PFSK-1 (cell line): ENCODE results near the gene EN2.

Experiments used
- FOXP2 ChIP-seq: optimal IDR thresholded peaks from 2 replicates; pipeline ENCODE3; 2011; ENCODE audit warnings: borderline replicate concordance, control low read depth, inconsistent platforms; ENCODE audit not compliant: insufficient read depth; ENCODE audit errors: extremely low read length, extremely low read depth
- POLR2AphosphoS5 ChIP-seq: IDR thresholded peaks from 2 replicates; pipeline ENCODE4 v1.6.1; 2012; ENCODE audit warnings: low read depth, mild to moderate bottlenecking, control low read depth, low read length, moderate library complexity
- REST ChIP-seq, 2 experiments: IDR thresholded peaks; 2 replicates each; pipeline versions ENCODE4 v1.6.1 to v1.8.0; 2011 to 2012; ENCODE audit warnings: low read depth in 2 of 2, low read length in 2 of 2, control low read depth in 1 of 2, inconsistent platforms in 1 of 2, mild to moderate bottlenecking in 1 of 2, moderate library complexity in 1 of 2; ENCODE audit not compliant: insufficient read depth in 1 of 2
- SIN3A ChIP-seq: IDR thresholded peaks from 2 replicates; pipeline ENCODE4 v1.6.1; 2012; ENCODE audit warnings: mild to moderate bottlenecking, low read length, moderate library complexity, borderline replicate concordance; ENCODE audit not compliant: insufficient read depth
- TAF1 ChIP-seq: IDR thresholded peaks from 2 replicates; pipeline ENCODE4 v1.6.1; 2012; ENCODE audit warnings: low read length, control low read depth, borderline replicate concordance; ENCODE audit not compliant: insufficient read depth

The EN2 gene

DNA sequence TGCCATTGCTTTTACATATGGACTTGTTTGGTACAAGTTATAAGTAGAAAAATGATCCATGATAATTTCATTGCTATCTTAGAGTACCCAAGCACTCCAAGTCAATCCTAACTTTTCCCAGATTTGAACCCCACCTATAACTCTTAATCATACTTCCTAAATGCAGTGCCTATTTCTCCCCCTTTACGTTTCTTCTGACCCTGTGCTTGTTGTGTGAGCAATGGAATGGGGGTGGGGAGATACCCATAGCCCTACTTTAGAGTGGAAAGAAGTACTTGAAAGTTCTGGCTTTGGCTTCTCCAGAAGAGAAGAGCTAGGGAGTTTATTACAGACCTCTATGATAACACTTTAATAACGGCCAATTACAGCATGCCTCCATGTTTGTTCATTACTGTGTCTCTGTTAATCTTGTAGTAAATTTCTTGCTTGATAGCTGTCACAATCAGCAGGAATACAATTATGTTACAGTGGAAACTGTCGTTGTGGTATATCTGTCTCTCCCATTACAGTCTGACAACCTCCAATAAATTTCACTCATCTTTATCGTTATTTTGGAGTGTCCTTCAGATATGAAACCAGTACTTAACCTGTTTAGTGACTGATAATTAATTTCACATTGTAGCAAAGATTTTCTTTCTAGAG, 54.4 kb downstream of the EN2 start:
- TF ChIP-seq POLR2AphosphoS5 (no peak), SIN3A (no peak), FOXP2 (no peak), TAF1 (no peak), REST (IDR thresholded peaks at IDR 0.05; ENCODE audit: insufficient read depth in 1 of 2, low read depth in 2 of 2, low read length in 2 of 2) (no peak)

DNA sequence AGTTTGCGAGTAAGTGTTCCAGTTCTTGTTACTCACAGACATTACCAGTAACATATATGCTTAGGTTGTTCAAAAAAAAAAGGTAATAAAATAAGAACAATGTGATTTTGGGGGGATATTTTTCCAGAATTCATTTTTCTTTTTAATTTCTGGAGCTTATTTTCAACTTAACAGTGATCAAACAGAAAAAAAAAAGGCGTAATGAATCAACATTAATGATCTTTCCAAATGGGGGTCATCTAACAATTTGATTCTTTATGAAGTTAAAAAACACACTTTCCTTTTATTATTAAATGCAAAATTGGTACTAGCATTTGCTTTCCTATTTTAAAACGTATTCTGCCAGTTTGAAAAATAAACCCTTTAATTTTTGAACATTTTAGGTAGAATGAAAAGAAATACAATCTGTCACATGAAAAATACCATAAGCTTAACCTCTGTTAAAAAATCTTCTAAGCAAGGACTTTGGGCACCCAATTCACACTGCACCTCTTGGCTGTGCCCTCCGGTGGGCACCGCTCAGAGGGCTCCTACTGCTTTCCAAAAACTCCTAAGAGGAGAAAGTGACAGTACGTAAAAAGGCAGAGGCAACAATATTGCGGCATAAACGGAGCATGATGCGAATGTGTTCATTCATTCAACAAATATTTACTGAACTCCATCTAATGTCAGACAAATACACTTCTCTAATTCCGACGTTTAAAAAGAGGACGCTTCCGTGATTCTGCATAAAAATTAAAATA, 55.8 kb downstream of the EN2 start:
- no peak for TF ChIP-seq FOXP2
- TF ChIP-seq TAF1, result no peak
- no peak for TF ChIP-seq POLR2AphosphoS5
- TF ChIP-seq SIN3A, result no peak
- TF ChIP-seq REST (IDR thresholded peaks at IDR 0.05; ENCODE audit: insufficient read depth in 1 of 2, low read depth in 2 of 2, low read length in 2 of 2), result no peak

GRCh38 chr7:155514296-155514695, 56.4 kb downstream of the EN2 start:
- TF ChIP-seq REST (IDR thresholded peaks at IDR 0.05; ENCODE audit: insufficient read depth in 1 of 2, low read depth in 2 of 2, low read length in 2 of 2), result no peak
- no peak for TF ChIP-seq FOXP2
- TF ChIP-seq TAF1, result no peak
